Measurements from ENCODE around the gene TSPAN5.

Gene TSPAN5

DNA sequence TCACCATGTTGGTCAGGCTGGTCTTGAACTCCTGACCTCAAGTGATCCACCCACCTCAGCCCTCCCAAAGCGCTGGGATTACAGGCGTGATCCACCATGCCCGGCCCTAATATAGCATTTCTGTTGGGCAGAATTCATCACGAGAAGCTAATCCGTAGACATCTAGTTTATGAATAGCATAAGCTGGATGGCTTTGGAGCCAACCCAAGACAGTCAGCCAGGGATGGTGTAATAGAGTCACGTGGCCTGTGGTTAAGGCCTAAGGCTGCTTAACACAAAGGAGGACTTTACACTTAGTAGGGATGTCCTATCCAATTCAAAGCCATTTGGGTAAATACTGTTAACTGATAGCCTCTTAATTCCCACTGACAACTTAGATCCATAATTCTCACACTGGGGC is 223.6 kb downstream of the TSPAN5 start:
- no peak overlapping the region for H3K9ac ChIP-seq (ENCODE audit: low read depth, low read length)
- no peak overlapping the region for H3K27ac ChIP-seq (ENCODE audit: low read depth, low read length)
- H3K27me3 ChIP-seq (ENCODE audit: insufficient read depth, low read length), result no peaks in the 10 kb centered on the region
- H3K4me1 ChIP-seq (ENCODE audit: insufficient read depth, low read length), result no peaks in the 10 kb centered on the region
- H3K4me3 ChIP-seq (ENCODE audit: low read length), result no peak overlapping the region
- H3K9me3 ChIP-seq (ENCODE audit: insufficient read depth, low read depth, low read length), result no peaks in the 10 kb centered on the region
- 96% methylated on average over 6 of the region's 6 CpGs for WGBS
- peaks cover 15% of the 10 kb centered on the region; the same call in 1 of the 2 replicates for H3K36me3 ChIP-seq (ENCODE audit: insufficient read depth, low read length)

DNA sequence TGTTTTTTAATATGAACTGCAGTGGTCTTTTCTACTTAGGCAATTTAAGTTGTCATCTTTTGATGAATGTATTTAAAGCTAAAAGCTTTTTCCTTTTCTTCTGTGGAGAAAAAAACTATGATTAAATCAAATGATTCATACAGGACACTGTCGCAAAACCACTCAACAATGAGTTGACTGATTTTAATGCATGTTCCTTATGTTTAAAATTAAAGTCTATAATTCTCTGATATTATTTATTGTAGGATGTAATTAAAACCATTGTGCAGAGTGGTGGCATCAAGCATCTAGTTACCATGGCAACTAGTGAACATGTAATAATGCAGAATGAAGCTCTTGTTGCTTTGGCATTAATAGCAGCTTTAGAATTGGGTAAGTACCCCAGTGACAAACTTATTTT is 224.7 kb downstream of the TSPAN5 start:
- no peak overlapping the region for H3K4me3 ChIP-seq (ENCODE audit: low read length)
- WGBS, result no CpG with 5 or more reads among the region's 1 CpG
- no peaks in the 10 kb centered on the region for H3K9me3 ChIP-seq (ENCODE audit: insufficient read depth, low read depth, low read length)
- no peaks in the 10 kb centered on the region for H3K4me1 ChIP-seq (ENCODE audit: insufficient read depth, low read length)
- H3K9ac ChIP-seq (ENCODE audit: low read depth, low read length), result no peak overlapping the region
- no peaks in the 10 kb centered on the region for H3K27me3 ChIP-seq (ENCODE audit: insufficient read depth, low read length)
- H3K36me3 ChIP-seq (ENCODE audit: insufficient read depth, low read length), result peaks cover 15% of the 10 kb centered on the region; the same call in 1 of the 2 replicates
- H3K27ac ChIP-seq (ENCODE audit: low read depth, low read length), result no peak overlapping the region

DNA sequence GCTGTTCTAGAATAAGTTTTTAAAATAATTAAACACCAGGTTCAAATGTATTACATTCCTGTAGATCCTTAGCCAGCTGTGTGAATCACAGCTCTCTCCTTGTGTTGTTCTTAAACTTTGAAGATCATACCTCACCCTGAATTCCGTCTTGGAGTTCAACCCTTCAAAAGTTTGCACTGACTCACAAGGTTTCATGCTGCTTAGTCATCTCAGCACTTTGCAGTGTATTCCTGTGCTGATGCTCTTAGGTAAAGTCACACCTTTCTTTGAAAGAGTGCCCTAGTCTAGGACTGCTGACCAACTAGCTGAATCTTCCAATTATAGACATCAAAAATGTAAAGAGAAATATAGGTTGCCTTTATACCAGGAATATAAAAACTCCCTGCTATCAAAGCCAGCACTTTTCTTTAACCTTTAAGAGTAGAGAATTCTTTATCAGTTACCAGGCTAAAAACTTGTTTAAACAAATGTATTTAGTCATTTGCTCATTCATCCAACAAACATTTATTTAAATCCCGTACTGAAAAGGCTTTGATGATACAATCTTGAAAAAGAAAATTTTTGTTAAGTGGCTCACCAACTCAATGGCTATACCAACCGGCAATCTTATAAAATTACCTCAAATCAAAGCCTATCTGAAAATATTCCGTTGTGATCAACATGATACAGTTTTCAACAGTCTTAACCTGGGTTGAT is 227.6 kb downstream of the TSPAN5 start:
- WGBS, result 88% methylated on average over 3 of the region's 4 CpGs
- 0 out of 2 replicates have a peak, but pooled peaks cover 4% of the 10 kb centered on the region for H3K9me3 ChIP-seq (ENCODE audit: insufficient read depth, low read depth, low read length)
- H3K4me3 ChIP-seq (ENCODE audit: low read length), result no peak overlapping the region

DNA sequence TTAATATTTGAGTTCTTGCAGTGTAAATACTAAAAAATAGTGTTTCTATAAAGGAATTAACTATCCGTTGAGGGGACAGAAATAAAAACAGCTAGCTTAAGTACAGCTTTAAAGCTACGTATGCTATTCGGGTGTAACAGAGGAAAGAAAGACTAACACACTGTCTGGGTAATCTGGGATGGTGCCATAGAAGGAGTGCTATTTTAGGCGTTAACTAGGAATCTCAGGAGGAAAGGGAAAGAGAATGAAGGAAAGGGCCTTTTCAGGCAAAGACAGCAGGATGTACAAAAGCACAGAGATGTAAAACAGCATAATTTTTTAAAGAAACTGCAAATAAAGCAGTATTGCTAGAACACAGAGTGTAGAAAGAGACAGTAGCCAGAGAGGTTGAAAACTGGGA is 235.4 kb downstream of the TSPAN5 start:
- H3K4me3 ChIP-seq (ENCODE audit: low read length), result no peak overlapping the region
- no peaks in the 10 kb centered on the region for H3K27me3 ChIP-seq (ENCODE audit: insufficient read depth, low read length)
- 95% methylated on average over 4 of the region's 4 CpGs for WGBS
- H3K36me3 ChIP-seq (ENCODE audit: insufficient read depth, low read length), result peaks cover 29% of the 10 kb centered on the region; the same call in 1 of the 2 replicates
- no peak overlapping the region for H3K27ac ChIP-seq (ENCODE audit: low read depth, low read length)
- no peaks in the 10 kb centered on the region for H3K4me1 ChIP-seq (ENCODE audit: insufficient read depth, low read length)
- H3K9ac ChIP-seq (ENCODE audit: low read depth, low read length), result no peak overlapping the region
- 0 out of 2 replicates have a peak, but pooled peaks cover 4% of the 10 kb centered on the region for H3K9me3 ChIP-seq (ENCODE audit: insufficient read depth, low read depth, low read length)

More for the DNA sequence above, 227.6 kb downstream of the TSPAN5 start:
- Histone ChIP-seq H3K9ac (ENCODE audit: low read depth, low read length) (no peak overlapping the region), H3K27ac (ENCODE audit: low read depth, low read length) (no peak overlapping the region), H3K27me3 (ENCODE audit: insufficient read depth, low read length) (no peaks in the 10 kb centered on the region), H3K36me3 (ENCODE audit: insufficient read depth, low read length) (peaks cover 10% of the 10 kb centered on the region; the same call in 1 of the 2 replicates), H3K4me1 (ENCODE audit: insufficient read depth, low read length) (no peaks in the 10 kb centered on the region)

DNA sequence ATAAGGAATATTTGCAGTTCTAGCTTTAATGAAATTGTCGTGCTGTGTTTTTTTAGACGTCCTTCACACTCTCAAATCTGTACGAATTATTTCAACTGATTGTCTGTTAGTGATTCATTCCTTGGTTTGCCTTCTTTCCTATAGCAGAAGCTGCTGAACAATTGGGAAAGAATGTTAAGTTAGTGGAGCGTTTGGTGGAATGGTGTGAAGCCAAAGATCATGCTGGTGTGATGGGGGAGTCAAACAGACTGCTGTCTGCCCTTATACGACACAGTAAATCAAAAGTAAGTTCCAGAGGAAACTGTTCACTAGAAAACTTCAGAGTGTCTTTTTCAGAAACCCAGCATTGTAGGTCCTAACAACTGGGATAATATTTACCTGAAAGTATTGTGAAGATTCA is 237.3 kb downstream of the TSPAN5 start:
- Histone ChIP-seq H3K36me3 (ENCODE audit: insufficient read depth, low read length) (peaks cover 33% of the 10 kb centered on the region; the same call in 1 of the 2 replicates), H3K9ac (ENCODE audit: low read depth, low read length) (no peak overlapping the region), H3K9me3 (ENCODE audit: insufficient read depth, low read depth, low read length) (no peaks in the 10 kb centered on the region), H3K27me3 (ENCODE audit: insufficient read depth, low read length) (no peaks in the 10 kb centered on the region), H3K4me1 (ENCODE audit: insufficient read depth, low read length) (no peaks in the 10 kb centered on the region), H3K27ac (ENCODE audit: low read depth, low read length) (no peak overlapping the region), H3K4me3 (ENCODE audit: low read length) (no peak overlapping the region)
- 95% methylated on average over 5 of the region's 5 CpGs for WGBS

Data from HUES64 (cell line).